GM21717 (cell line): ENCODE results near the gene PRRC2A.
A peak's percentile ranks its signal among the peaks of the same experiment; 100 is the strongest.

Experiments used
- ATAC-seq: cut with Tn5 transposase; IDR thresholded peaks from one replicate; pipeline ENCODE4 v1.9.1; 2021; ENCODE audit warnings: mild to moderate bottlenecking, moderate library complexity; ENCODE audit not compliant: unreplicated experiment

PRRC2A gene

GRCh38 chr6:31643818-31644454 is 23.4 kb downstream of the PRRC2A start:
- no peak for ATAC-seq

GRCh38 chr6:31645325-31645724 is 24.8 kb downstream of the PRRC2A start:
- no peak for ATAC-seq

GRCh38 chr6:31651602-31652191 is 31.2 kb downstream of the PRRC2A start:
- ATAC-seq: peak; percentile 24

GRCh38 chr6:31652925-31653724 is 32.6 kb downstream of the PRRC2A start:
- ATAC-seq: peak; percentile 40

GRCh38 chr6:31654574-31655348 is 34.2 kb downstream of the PRRC2A start:
- ATAC-seq: no peak

GRCh38 chr6:31655349-31656237 is 35.1 kb downstream of the PRRC2A start, which contains the start of gene APOM:
APOM (plus strand) TSS chr6:31655894; CDS start chr6:31655967, 73 bp downstream.
- no peak for ATAC-seq

- ATAC-seq: no peak
Measured at GRCh38 chr6:31657406-31658157, 37.1 kb downstream of the PRRC2A start.

GRCh38 chr6:31658158-31658688 is 37.7 kb downstream of the PRRC2A start:
- no peak for ATAC-seq

GRCh38 chr6:31658983-31659648 is 38.6 kb downstream of the PRRC2A start:
- no peak for ATAC-seq

GRCh38 chr6:31659649-31660380 is 39.3 kb downstream of the PRRC2A start:
- ATAC-seq: no peak

GRCh38 chr6:31660381-31661261 is 40.1 kb downstream of the PRRC2A start, which contains the start of gene C6orf47:
C6orf47 (minus strand) TSS chr6:31660778; CDS start chr6:31659947, 831 bp downstream.
- no peak for ATAC-seq

GRCh38 chr6:31661262-31662123 is 41.0 kb downstream of the PRRC2A start:
- ATAC-seq: no peak

GRCh38 chr6:31662124-31662723 is 41.7 kb downstream of the PRRC2A start:
- no peak for ATAC-seq

- ATAC-seq: no peak
Measured at GRCh38 chr6:31663126-31663960, 42.8 kb downstream of the PRRC2A start.
